ENCODE measurements around the gene ZSWIM8. TPM values are rescaled to one million over a fixed set of nuclear protein-coding genes. Genes with fewer than 3 reads are reported as not detected.

ZSWIM8 gene
- total and polyA plus RNA-seq, 10 of the 15 experiments (the other 5 are each of a cell fraction or from before 2014, with no cell fraction given) = 7.8 to 47.1 (median 23.6) TPM

DNA sequence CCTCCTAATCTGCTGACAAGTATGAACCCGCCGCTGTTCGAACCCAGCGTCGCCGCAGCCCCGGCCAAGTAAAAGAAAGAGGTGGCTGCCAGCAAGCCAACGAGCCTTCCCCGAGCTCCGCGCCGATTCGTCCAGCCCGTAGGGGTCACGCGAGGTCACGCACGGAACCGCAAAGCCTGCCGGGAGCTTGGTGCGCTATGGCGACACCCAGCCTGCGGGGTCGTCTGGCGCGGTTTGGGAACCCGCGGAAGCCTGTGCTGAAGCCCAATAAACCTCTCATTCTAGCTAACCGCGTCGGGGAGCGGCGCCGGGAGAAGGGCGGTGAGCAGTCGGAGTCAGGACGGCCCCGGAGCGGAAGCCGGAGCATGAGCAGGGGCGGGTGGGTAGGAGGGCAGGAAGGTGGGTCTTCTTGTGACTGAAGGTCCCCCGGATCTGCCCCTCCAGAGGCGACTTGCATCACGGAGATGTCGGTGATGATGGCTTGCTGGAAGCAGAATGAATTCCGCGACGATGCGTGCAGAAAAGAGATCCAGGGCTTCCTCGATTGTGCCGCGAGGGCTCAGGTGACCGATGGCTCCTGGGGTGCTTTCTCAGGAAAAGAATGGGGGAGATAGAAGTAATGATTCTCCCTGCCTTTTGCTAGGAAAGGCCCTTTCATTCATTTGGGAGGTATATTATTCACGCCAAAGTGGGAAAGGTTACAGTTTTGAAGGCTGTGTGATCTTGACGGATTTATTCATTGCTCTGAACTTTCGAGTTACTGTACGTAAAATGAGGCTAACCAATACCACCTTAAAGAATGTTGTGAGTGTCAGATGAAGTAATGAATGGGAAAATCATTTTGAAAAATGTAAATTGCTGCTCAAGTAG lies 3.3 kb upstream of the ZSWIM8 start, which contains the start of gene CHCHD1 (continued):
- TF ChIP-seq, protein P1, sequence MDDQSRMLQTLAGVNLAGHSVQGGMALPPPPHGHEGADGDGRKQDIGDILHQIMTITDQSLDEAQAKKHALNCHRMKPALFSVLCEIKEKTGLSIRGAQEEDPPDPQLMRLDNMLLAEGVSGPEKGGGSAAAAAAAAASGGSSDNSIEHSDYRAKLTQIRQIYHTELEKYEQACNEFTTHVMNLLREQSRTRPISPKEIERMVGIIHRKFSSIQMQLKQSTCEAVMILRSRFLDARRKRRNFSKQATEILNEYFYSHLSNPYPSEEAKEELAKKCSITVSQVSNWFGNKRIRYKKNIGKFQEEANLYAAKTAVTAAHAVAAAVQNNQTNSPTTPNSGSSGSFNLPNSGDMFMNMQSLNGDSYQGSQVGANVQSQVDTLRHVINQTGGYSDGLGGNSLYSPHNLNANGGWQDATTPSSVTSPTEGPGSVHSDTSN (IDR thresholded peaks at IDR 0.05; ENCODE audit: insufficient replicate concordance, low read depth, low read length) = no peak
- TF ChIP-seq, protein P2, sequence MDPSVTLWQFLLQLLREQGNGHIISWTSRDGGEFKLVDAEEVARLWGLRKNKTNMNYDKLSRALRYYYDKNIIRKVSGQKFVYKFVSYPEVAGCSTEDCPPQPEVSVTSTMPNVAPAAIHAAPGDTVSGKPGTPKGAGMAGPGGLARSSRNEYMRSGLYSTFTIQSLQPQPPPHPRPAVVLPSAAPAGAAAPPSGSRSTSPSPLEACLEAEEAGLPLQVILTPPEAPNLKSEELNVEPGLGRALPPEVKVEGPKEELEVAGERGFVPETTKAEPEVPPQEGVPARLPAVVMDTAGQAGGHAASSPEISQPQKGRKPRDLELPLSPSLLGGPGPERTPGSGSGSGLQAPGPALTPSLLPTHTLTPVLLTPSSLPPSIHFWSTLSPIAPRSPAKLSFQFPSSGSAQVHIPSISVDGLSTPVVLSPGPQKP (IDR thresholded peaks at IDR 0.05; ENCODE audit: low read depth, low read length) = no peak
- TF ChIP-seq CREM (IDR thresholded peaks at IDR 0.05; ENCODE audit: low read depth) (peak; percentile 58), ZNF24 (IDR thresholded peaks at IDR 0.05) (0 out of 2 replicates have a peak, but pooled peaks have one; percentile 65), MTA3 (IDR thresholded peaks at IDR 0.05; ENCODE audit: borderline replicate concordance, low read length) (no peak), GATAD2B (conservative IDR thresholded peaks at IDR 0.05; ENCODE audit: low read depth) (no peak), YY1 (IDR thresholded peaks at IDR 0.05; ENCODE audit: low read depth, low read length) (peak; percentile 97), TAF1 (IDR thresholded peaks at IDR 0.05; ENCODE audit: borderline replicate concordance, low read depth, low read length) (peak; percentile 92; the same call in 1 of the 2 replicates), NFYB (IDR thresholded peaks at IDR 0.05; ENCODE audit: insufficient read depth, low read depth, low read length) (0 out of 2 replicates have a peak, but pooled peaks have one; percentile 36), PAX8 (IDR thresholded peaks at IDR 0.05) (no peak), NR2C1 (IDR thresholded peaks at IDR 0.05) (peak; percentile 96), TARDBP (IDR thresholded peaks at IDR 0.05; ENCODE audit: borderline replicate concordance) (0 out of 2 replicates have a peak, but pooled peaks have one; percentile 33), BMI1 (IDR thresholded peaks at IDR 0.05; ENCODE audit: borderline replicate concordance) (no peak), PML (IDR thresholded peaks at IDR 0.05; ENCODE audit: low read length) (0 out of 2 replicates have a peak, but pooled peaks have one; percentile 71), CHD2 (IDR thresholded peaks at IDR 0.05; ENCODE audit: borderline replicate concordance, low read depth, low read length) (peak; percentile 68), NFXL1 (IDR thresholded peaks at IDR 0.05; ENCODE audit: borderline replicate concordance) (no peak)
- TF ChIP-seq, protein P3, sequence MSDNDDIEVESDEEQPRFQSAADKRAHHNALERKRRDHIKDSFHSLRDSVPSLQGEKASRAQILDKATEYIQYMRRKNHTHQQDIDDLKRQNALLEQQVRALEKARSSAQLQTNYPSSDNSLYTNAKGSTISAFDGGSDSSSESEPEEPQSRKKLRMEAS (IDR thresholded peaks at IDR 0.05; ENCODE audit: low read depth, low read length) = no peak
- TF ChIP-seq, protein P4, sequence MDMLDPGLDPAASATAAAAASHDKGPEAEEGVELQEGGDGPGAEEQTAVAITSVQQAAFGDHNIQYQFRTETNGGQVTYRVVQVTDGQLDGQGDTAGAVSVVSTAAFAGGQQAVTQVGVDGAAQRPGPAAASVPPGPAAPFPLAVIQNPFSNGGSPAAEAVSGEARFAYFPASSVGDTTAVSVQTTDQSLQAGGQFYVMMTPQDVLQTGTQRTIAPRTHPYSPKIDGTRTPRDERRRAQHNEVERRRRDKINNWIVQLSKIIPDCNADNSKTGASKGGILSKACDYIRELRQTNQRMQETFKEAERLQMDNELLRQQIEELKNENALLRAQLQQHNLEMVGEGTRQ (IDR thresholded peaks at IDR 0.05; ENCODE audit: borderline replicate concordance, low read depth, low read length) = peak; percentile 6; the same call in 1 of the 2 replicates
- TF ChIP-seq, protein P5, sequence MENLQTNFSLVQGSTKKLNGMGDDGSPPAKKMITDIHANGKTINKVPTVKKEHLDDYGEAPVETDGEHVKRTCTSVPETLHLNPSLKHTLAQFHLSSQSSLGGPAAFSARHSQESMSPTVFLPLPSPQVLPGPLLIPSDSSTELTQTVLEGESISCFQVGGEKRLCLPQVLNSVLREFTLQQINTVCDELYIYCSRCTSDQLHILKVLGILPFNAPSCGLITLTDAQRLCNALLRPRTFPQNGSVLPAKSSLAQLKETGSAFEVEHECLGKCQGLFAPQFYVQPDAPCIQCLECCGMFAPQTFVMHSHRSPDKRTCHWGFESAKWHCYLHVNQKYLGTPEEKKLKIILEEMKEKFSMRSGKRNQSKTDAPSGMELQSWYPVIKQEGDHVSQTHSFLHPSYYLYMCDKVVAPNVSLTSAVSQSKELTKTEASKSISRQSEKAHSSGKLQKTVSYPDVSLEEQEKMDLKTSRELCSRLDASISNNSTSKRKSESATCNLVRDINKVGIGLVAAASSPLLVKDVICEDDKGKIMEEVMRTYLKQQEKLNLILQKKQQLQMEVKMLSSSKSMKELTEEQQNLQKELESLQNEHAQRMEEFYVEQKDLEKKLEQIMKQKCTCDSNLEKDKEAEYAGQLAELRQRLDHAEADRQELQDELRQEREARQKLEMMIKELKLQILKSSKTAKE (IDR thresholded peaks at IDR 0.05; ENCODE audit: low read depth, poor library complexity, severe bottlenecking) = no peak
- TF ChIP-seq, protein P6, sequence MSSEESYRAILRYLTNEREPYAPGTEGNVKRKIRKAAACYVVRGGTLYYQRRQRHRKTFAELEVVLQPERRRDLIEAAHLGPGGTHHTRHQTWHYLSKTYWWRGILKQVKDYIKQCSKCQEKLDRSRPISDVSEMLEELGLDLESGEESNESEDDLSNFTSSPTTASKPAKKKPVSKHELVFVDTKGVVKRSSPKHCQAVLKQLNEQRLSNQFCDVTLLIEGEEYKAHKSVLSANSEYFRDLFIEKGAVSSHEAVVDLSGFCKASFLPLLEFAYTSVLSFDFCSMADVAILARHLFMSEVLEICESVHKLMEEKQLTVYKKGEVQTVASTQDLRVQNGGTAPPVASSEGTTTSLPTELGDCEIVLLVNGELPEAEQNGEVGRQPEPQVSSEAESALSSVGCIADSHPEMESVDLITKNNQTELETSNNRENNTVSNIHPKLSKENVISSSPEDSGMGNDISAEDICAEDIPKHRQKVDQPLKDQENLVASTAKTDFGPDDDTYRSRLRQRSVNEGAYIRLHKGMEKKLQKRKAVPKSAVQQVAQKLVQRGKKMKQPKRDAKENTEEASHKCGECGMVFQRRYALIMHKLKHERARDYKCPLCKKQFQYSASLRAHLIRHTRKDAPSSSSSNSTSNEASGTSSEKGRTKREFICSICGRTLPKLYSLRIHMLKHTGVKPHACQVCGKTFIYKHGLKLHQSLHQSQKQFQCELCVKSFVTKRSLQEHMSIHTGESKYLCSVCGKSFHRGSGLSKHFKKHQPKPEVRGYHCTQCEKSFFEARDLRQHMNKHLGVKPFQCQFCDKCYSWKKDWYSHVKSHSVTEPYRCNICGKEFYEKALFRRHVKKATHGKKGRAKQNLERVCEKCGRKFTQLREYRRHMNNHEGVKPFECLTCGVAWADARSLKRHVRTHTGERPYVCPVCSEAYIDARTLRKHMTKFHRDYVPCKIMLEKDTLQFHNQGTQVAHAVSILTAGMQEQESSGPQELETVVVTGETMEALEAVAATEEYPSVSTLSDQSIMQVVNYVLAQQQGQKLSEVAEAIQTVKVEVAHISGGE (CRISPR knock-in tag; IDR thresholded peaks at IDR 0.05) = no peak

Measured in GM12878 (cell line).